Retinal pigment epithelial cell (primary cell): ENCODE measurements around the gene CENPA.

Source experiments
- DNase-seq: peaks from one replicate; pipeline ENCODE4 v3.0.0-alpha.2; 2010; ENCODE audit warnings: low read depth
- H3K4me3 ChIP-seq: 2 replicates; pipeline ENCODE4 v1.5.1; 2011; ENCODE audit warnings: mild to moderate bottlenecking, low read length, control low read depth, moderate library complexity
- CTCF ChIP-seq: conservative IDR thresholded peaks from 2 replicates; pipeline ENCODE4 v1.5.1; 2011; ENCODE audit warnings: low read depth, low read length, control low read depth, inconsistent platforms

The CENPA gene

GRCh38 chr2:26769089-26769761 lies 16.6 kb upstream of the CENPA start:
- no peak for TF ChIP-seq CTCF
- no peak overlapping the region for H3K4me3 ChIP-seq
- no peak for DNase-seq

GRCh38 chr2:26770986-26771586 lies 14.8 kb upstream of the CENPA start:
- peak; percentile 62 for TF ChIP-seq CTCF
- DNase-seq, result no peak
- H3K4me3 ChIP-seq, result no peak overlapping the region

GRCh38 chr2:26772064-26773001 lies 13.5 kb upstream of the CENPA start:
- no peak overlapping the region for H3K4me3 ChIP-seq
- TF ChIP-seq CTCF, result no peak
- DNase-seq, result peak; percentile 60

GRCh38 chr2:26776195-26776800 lies 9.6 kb upstream of the CENPA start:
- no peak overlapping the region for H3K4me3 ChIP-seq
- no peak for TF ChIP-seq CTCF
- DNase-seq, result no peak

GRCh38 chr2:26778098-26778497 lies 7.8 kb upstream of the CENPA start:
- no peak for TF ChIP-seq CTCF
- no peak for DNase-seq
- H3K4me3 ChIP-seq, result no peak overlapping the region

GRCh38 chr2:26778507-26778906 lies 7.3 kb upstream of the CENPA start:
- H3K4me3 ChIP-seq, result no peak overlapping the region
- no peak for DNase-seq
- no peak for TF ChIP-seq CTCF
